Activated T-helper 1 cell treated with anti-CD3 and anti-CD28 coated beads, Interleukin-12 subunit alpha, Interleukin-12 subunit beta, Interleukin-2, Interleukin-4 antibody, amounts not matched to agents 30 ng/mL and 10 ng/mL and 1 ng/mL, durations not matched to agents 14 hours and 24 hours and 36 hours (primary cell): ENCODE results near the gene OPN1LW. TPM values are rescaled to one million over a fixed set of nuclear protein-coding genes. Genes with fewer than 3 reads are reported as not detected.
"Not testable (repeated sequence)": the region's sequence is repeated elsewhere in the genome, so short reads cannot be mapped to it uniquely, and the experiment has no call there.

Experiments used
- DNase-seq: peaks from one replicate; pipeline ENCODE4 v3.0.0; 2021; ENCODE audit warnings: low spot score
- H3K27ac Mint-ChIP-seq: one replicate; pipeline ENCODE4 v1.8.0; 2021; ENCODE audit warnings: mild to moderate bottlenecking, mixed read lengths
- H3K27me3 Mint-ChIP-seq: one replicate; pipeline ENCODE4 v1.8.0; 2022; ENCODE audit warnings: mild to moderate bottlenecking, moderate library complexity, mixed read lengths; ENCODE audit not compliant: insufficient read depth
- H3K36me3 Mint-ChIP-seq: one replicate; pipeline ENCODE4 v1.8.0; 2021; ENCODE audit warnings: low read depth, mixed read lengths
- H3K4me1 Mint-ChIP-seq: one replicate; pipeline ENCODE4 v1.8.0; 2021; ENCODE audit warnings: low read depth, mixed read lengths
- H3K4me3 Mint-ChIP-seq: one replicate; pipeline ENCODE4 v1.8.0; 2021; ENCODE audit warnings: mild to moderate bottlenecking, moderate library complexity, mixed read lengths
- H3K9me3 Mint-ChIP-seq: one replicate; pipeline ENCODE4 v1.8.0; 2021; ENCODE audit warnings: mixed read lengths
- intact Hi-C: fragments of 100-400 bp; cut with micrococcal nuclease; formaldehyde crosslinking; loops from one replicate; pipeline ENCODE4 v1.15.1; 2024
- total RNA-seq: library from RNA; stranded (reverse); gene quantifications from 2 replicates; pipeline ENCODE4 v1.2.3, GENCODE V29; 2022

The OPN1LW gene
- total RNA-seq = not detected in 2 replicates

- H3K36me3 Mint-ChIP-seq, H3K27me3 Mint-ChIP-seq, intact Hi-C loops, DNase-seq, H3K4me1 Mint-ChIP-seq, H3K4me3 Mint-ChIP-seq, H3K27ac Mint-ChIP-seq, H3K9me3 Mint-ChIP-seq: not testable (repeated sequence)
These were observed at the start of gene OPN1LW for GRCh38 chrX:154144010-154144409. Gene OPN1LW, plus strand, starts transcription at chrX:154144243. Its CDS starts 41 bp downstream, at chrX:154144284.

- Mint-ChIP-seq H3K27ac (peak overlapping the region; percentile 76), H3K27me3 (no peaks in the 10 kb centered on the region), H3K4me3 (peak overlapping the region; percentile 97), H3K4me1 (peaks cover 63% of the 10 kb centered on the region), H3K36me3 (peaks cover 18% of the 10 kb centered on the region), H3K9me3 (no peaks in the 10 kb centered on the region)
- no peak for DNase-seq
- intact Hi-C loops = loop anchor here (5.0 kb wide), 2 partner anchors 317 to 932 kb away; partner anchors contain the start of genes FUNDC2 and TAFAZZIN
These were observed 49.2 kb upstream of the OPN1LW start for GRCh38 chrX:154094833-154095232.

- no peak for DNase-seq
- Mint-ChIP-seq H3K27me3 (no peaks in the 10 kb centered on the region), H3K27ac (peak overlapping the region; percentile 99), H3K36me3 (peaks cover 10% of the 10 kb centered on the region), H3K4me3 (peak overlapping the region; percentile 97), H3K9me3 (no peaks in the 10 kb centered on the region), H3K4me1 (peaks cover 62% of the 10 kb centered on the region)
- intact Hi-C loops = loop anchor here (1.0 to 5.0 kb wide), 4 partner anchors 124 to 931 kb away; partner anchors contain the start of genes FUNDC2, SLC10A3, TAFAZZIN and TMEM187
These were observed 47.7 kb upstream of the OPN1LW start for GRCh38 chrX:154096140-154097002.

GRCh38 chrX:154097003-154097588, 46.9 kb upstream of the OPN1LW start:
- peak; percentile 43 for DNase-seq
- no peaks in the 10 kb centered on the region for H3K9me3 Mint-ChIP-seq
- H3K27me3 Mint-ChIP-seq = no peaks in the 10 kb centered on the region
- intact Hi-C loops = loop anchor here (1.0 to 5.0 kb wide), 4 partner anchors 125 to 930 kb away; partner anchors contain the start of genes FUNDC2, SLC10A3, TAFAZZIN and TMEM187
- peaks cover 10% of the 10 kb centered on the region for H3K36me3 Mint-ChIP-seq
- H3K4me3 Mint-ChIP-seq = peak overlapping the region; percentile 97
- H3K27ac Mint-ChIP-seq = peak overlapping the region; percentile 99
- peaks cover 61% of the 10 kb centered on the region for H3K4me1 Mint-ChIP-seq

- peak; percentile 84 for DNase-seq
- peaks cover 54% of the 10 kb centered on the region for H3K4me1 Mint-ChIP-seq
- intact Hi-C loops = loop anchor here (1.0 to 5.0 kb wide), 4 partner anchors 126 to 929 kb away; partner anchors contain the start of genes FUNDC2, SLC10A3, TAFAZZIN and TMEM187
- H3K9me3 Mint-ChIP-seq = no peaks in the 10 kb centered on the region
- H3K36me3 Mint-ChIP-seq = peaks cover 10% of the 10 kb centered on the region
- H3K27ac Mint-ChIP-seq = peak within 1 kb of the TSS; percentile 99
- no peaks in the 10 kb centered on the region for H3K27me3 Mint-ChIP-seq
- H3K4me3 Mint-ChIP-seq = peak within 1 kb of the TSS; percentile 97
These were observed 46.2 kb upstream of the OPN1LW start, which contains the start of gene MECP2 for GRCh38 chrX:154097589-154098541. Gene MECP2, minus strand, starts transcription at chrX:154097717.

- intact Hi-C loops = loop anchor here (5.0 kb wide), 2 partner anchors 314 to 929 kb away; partner anchors contain the start of genes FUNDC2 and TAFAZZIN
- H3K4me1 Mint-ChIP-seq = peaks cover 50% of the 10 kb centered on the region
- no peaks in the 10 kb centered on the region for H3K27me3 Mint-ChIP-seq
- H3K27ac Mint-ChIP-seq = peak overlapping the region; percentile 65
- H3K4me3 Mint-ChIP-seq = peak overlapping the region; percentile 74
- H3K36me3 Mint-ChIP-seq = peaks cover 10% of the 10 kb centered on the region
- no peak for DNase-seq
- H3K9me3 Mint-ChIP-seq = no peaks in the 10 kb centered on the region
These were observed 45.5 kb upstream of the OPN1LW start for GRCh38 chrX:154098551-154098950.

- H3K27ac Mint-ChIP-seq = no peak overlapping the region
- H3K36me3 Mint-ChIP-seq = no peaks in the 10 kb centered on the region
- H3K4me1 Mint-ChIP-seq = no peaks in the 10 kb centered on the region
- intact Hi-C loops = loop anchor here (2.0 kb wide), 1 partner anchor 13 kb away; no protein-coding TSS in a partner anchor
- no peaks in the 10 kb centered on the region for H3K27me3 Mint-ChIP-seq
- H3K4me3 Mint-ChIP-seq = no peak overlapping the region
- H3K9me3 Mint-ChIP-seq = no peaks in the 10 kb centered on the region
- no peak for DNase-seq
These were observed 30.3 kb upstream of the OPN1LW start for GRCh38 chrX:154113729-154114128.

GRCh38 chrX:154114652-154115051, 29.4 kb upstream of the OPN1LW start:
- no peaks in the 10 kb centered on the region for H3K4me1 Mint-ChIP-seq
- DNase-seq = no peak
- no peaks in the 10 kb centered on the region for H3K36me3 Mint-ChIP-seq
- no peak overlapping the region for H3K4me3 Mint-ChIP-seq
- no peaks in the 10 kb centered on the region for H3K9me3 Mint-ChIP-seq
- H3K27ac Mint-ChIP-seq = no peak overlapping the region
- no peaks in the 10 kb centered on the region for H3K27me3 Mint-ChIP-seq
- intact Hi-C loops = loop anchor here (2.0 kb wide), 1 partner anchor 14 kb away; no protein-coding TSS in a partner anchor

GRCh38 chrX:154115071-154115470, 29.0 kb upstream of the OPN1LW start:
- no peaks in the 10 kb centered on the region for H3K27me3 Mint-ChIP-seq
- intact Hi-C loops = loop anchor here (2.0 kb wide), 1 partner anchor 14 kb away; no protein-coding TSS in a partner anchor

GRCh38 chrX:154115750-154116149, 28.3 kb upstream of the OPN1LW start:
- intact Hi-C loops = loop anchor here (2.0 kb wide), 1 partner anchor 15 kb away; no protein-coding TSS in a partner anchor
- no peak overlapping the region for H3K27ac Mint-ChIP-seq

More at GRCh38 chrX:154115071-154115470, 29.0 kb upstream of the OPN1LW start:
- Mint-ChIP-seq H3K36me3 (no peaks in the 10 kb centered on the region), H3K27ac (no peak overlapping the region), H3K4me3 (no peak overlapping the region), H3K9me3 (no peaks in the 10 kb centered on the region), H3K4me1 (peaks cover 2% of the 10 kb centered on the region)
- DNase-seq = no peak

GRCh38 chrX:154116426-154117211, 27.4 kb upstream of the OPN1LW start:
- intact Hi-C loops = no loop called here
- Mint-ChIP-seq H3K9me3 (no peaks in the 10 kb centered on the region), H3K36me3 (no peaks in the 10 kb centered on the region), H3K4me1 (peaks cover 5% of the 10 kb centered on the region), H3K27ac (no peak overlapping the region), H3K4me3 (no peak overlapping the region), H3K27me3 (no peaks in the 10 kb centered on the region)
- no peak for DNase-seq

More at GRCh38 chrX:154115750-154116149, 28.3 kb upstream of the OPN1LW start:
- Mint-ChIP-seq H3K9me3 (no peaks in the 10 kb centered on the region), H3K4me1 (peaks cover 5% of the 10 kb centered on the region), H3K36me3 (no peaks in the 10 kb centered on the region), H3K27me3 (no peaks in the 10 kb centered on the region), H3K4me3 (no peak overlapping the region)
- DNase-seq = no peak
